SK-N-SH treated with all-trans-retinoic acid at 6 μM for 48 hours (cell line): ENCODE measurements around the gene IL4R.
A peak's percentile ranks its signal among the peaks of the same experiment; 100 is the strongest.

Experiments used
- ATAC-seq: fragments of 200-7000 bp; cut with Tn5 transposase; 3 replicates; pipeline ENCODE4 v1.9.1; 2020; ENCODE audit warnings: mild to moderate bottlenecking, moderate library complexity
- ARNTL ChIP-seq: fragments of 450-650 bp; formaldehyde crosslinking; IDR thresholded peaks from 2 replicates; pipeline ENCODE4 v1.5.0; 2020; ENCODE audit warnings: low read depth, mild to moderate bottlenecking, moderate library complexity, borderline replicate concordance
- ESRRG ChIP-seq: fragments of 250-450 bp; sonication (Bioruptor Pico); IDR thresholded peaks from 2 replicates; pipeline ENCODE4 v1.6.1; 2021; ENCODE audit warnings: mild to moderate bottlenecking
- GLIS3 ChIP-seq: fragments of 250-450 bp; sonication (Bioruptor Pico); IDR thresholded peaks from 2 replicates; pipeline ENCODE4 v1.5.0; 2020; ENCODE audit warnings: mild to moderate bottlenecking, moderate library complexity
- OSR1 ChIP-seq: fragments of 250-450 bp; sonication (Bioruptor Pico); IDR thresholded peaks from 2 replicates; pipeline ENCODE4 v1.8.0; 2022; ENCODE audit warnings: moderate library complexity, mild to moderate bottlenecking, inconsistent platforms
- POU6F1 ChIP-seq: fragments of 250-450 bp; sonication (Bioruptor Pico); IDR thresholded peaks from 2 replicates; pipeline ENCODE4 v1.8.0; 2021; ENCODE audit warnings: low read depth, mild to moderate bottlenecking, moderate library complexity, borderline replicate concordance
- PPARA ChIP-seq: fragments of 250-450 bp; sonication (Bioruptor Pico); IDR thresholded peaks from 2 replicates; pipeline ENCODE4 v1.5.0; 2020; ENCODE audit warnings: mild to moderate bottlenecking, borderline replicate concordance
- RARB ChIP-seq: fragments of 250-450 bp; sonication (Bioruptor Pico); IDR thresholded peaks from 2 replicates; pipeline ENCODE4 v1.8.0; 2021; ENCODE audit warnings: mild to moderate bottlenecking, moderate library complexity
- SNAI2 ChIP-seq: fragments of 250-450 bp; sonication (Bioruptor Pico); IDR thresholded peaks from 2 replicates; pipeline ENCODE4 v1.5.0; 2020; ENCODE audit warnings: mild to moderate bottlenecking, moderate library complexity
- TCF4 ChIP-seq: fragments of 250-450 bp; sonication (Bioruptor Pico); IDR thresholded peaks from 2 replicates; pipeline ENCODE4 v1.8.0; 2021; ENCODE audit warnings: mild to moderate bottlenecking, moderate library complexity, borderline replicate concordance
- TSHZ2 ChIP-seq: fragments of 250-450 bp; sonication (Bioruptor Pico); IDR thresholded peaks from 2 replicates; pipeline ENCODE4 v1.5.0; 2020; ENCODE audit warnings: mild to moderate bottlenecking, moderate library complexity
- ZC3H10 ChIP-seq: fragments of 250-450 bp; sonication (Bioruptor Pico); IDR thresholded peaks from 2 replicates; pipeline ENCODE4 v1.5.1; 2021; ENCODE audit warnings: mild to moderate bottlenecking, moderate library complexity
- ZFP3 ChIP-seq: fragments of 250-450 bp; sonication (Bioruptor Pico); IDR thresholded peaks from 2 replicates; pipeline ENCODE4 v1.5.0; 2020; ENCODE audit warnings: mild to moderate bottlenecking, moderate library complexity
- ZFP30 ChIP-seq: fragments of 450-650 bp; formaldehyde crosslinking; IDR thresholded peaks from 2 replicates; pipeline ENCODE4 v1.5.0; 2022; ENCODE audit warnings: mild to moderate bottlenecking, moderate library complexity
- ZNF565 ChIP-seq: fragments of 450-650 bp; formaldehyde crosslinking; conservative IDR thresholded peaks from 2 replicates; pipeline ENCODE4 v1.5.0; 2020; ENCODE audit warnings: low read depth, mild to moderate bottlenecking, moderate library complexity
- TF ChIP-seq, protein P1 (sequence below): fragments of 250-450 bp; sonication (Bioruptor Pico); IDR thresholded peaks from 2 replicates; pipeline ENCODE4 v1.5.1; 2020; ENCODE audit warnings: low read depth, mild to moderate bottlenecking, moderate library complexity

The IL4R gene

GRCh38 chr16:27365142-27366089 lies 51.6 kb downstream of the IL4R start (continued):
- no peak for TF ChIP-seq POU6F1 (CRISPR knock-in tag)

- TF ChIP-seq ZFP30 (CRISPR knock-in tag) (no peak), ZNF565 (CRISPR knock-in tag) (no peak), TSHZ2 (CRISPR knock-in tag) (no peak), ARNTL (CRISPR knock-in tag) (no peak), RARB (CRISPR knock-in tag) (no peak), GLIS3 (no peak), ZC3H10 (CRISPR knock-in tag) (no peak)
- TF ChIP-seq, protein P1, sequence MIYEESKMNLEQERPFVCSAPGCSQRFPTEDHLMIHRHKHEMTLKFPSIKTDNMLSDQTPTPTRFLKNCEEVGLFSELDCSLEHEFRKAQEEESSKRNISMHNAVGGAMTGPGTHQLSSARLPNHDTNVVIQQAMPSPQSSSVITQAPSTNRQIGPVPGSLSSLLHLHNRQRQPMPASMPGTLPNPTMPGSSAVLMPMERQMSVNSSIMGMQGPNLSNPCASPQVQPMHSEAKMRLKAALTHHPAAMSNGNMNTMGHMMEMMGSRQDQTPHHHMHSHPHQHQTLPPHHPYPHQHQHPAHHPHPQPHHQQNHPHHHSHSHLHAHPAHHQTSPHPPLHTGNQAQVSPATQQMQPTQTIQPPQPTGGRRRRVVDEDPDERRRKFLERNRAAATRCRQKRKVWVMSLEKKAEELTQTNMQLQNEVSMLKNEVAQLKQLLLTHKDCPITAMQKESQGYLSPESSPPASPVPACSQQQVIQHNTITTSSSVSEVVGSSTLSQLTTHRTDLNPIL (CRISPR knock-in tag): no peak
- TF ChIP-seq, all 23 proteins: peak for 0
- ATAC-seq: no peak
Measured at GRCh38 chr16:27366687-27367460, 53.1 kb downstream of the IL4R start.

GRCh38 chr16:27367461-27368357 lies 53.9 kb downstream of the IL4R start:
- no peak for TF ChIP-seq ZC3H10 (CRISPR knock-in tag)
- no peak for TF ChIP-seq PPARA (CRISPR knock-in tag)
- no peak for TF ChIP-seq TCF4 (CRISPR knock-in tag)
- TF ChIP-seq SNAI2 (CRISPR knock-in tag): no peak
- peak; percentile 95 for ATAC-seq

DNA sequence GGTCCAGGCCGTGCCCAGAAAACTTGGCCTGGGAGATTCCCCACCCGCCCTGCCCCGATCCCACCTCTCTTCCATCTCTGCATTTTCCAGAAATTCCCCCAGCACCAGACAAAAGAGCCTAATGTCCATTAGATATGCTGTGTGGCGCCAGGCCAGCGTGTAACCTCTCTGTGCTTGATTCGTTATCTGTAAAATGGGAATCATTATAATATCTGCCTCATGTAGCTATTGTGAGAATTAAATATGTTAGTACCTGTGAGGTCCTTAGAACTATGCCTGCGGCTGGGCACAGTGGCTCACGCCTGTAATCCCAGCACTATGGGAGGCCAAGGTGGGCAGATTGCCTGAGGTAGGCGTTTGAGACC lies 54.6 kb downstream of the IL4R start:
- ATAC-seq: no peak
- TF ChIP-seq TCF4 (CRISPR knock-in tag) (no peak), POU6F1 (CRISPR knock-in tag) (no peak), SNAI2 (CRISPR knock-in tag) (no peak), ZFP30 (CRISPR knock-in tag) (no peak), ZFP3 (CRISPR knock-in tag) (no peak), ESRRG (no peak), RARB (CRISPR knock-in tag) (no peak), OSR1 (CRISPR knock-in tag) (no peak), PPARA (CRISPR knock-in tag) (no peak)
- TF ChIP-seq, protein P1 (CRISPR knock-in tag): no peak
